HG03575 (cell line): ENCODE data around the gene ANKRD37.

Experiments used
- ATAC-seq: cut with Tn5 transposase; IDR thresholded peaks from one replicate; pipeline ENCODE4 v1.9.1; 2021; ENCODE audit not compliant: unreplicated experiment, insufficient number of reproducible peaks, low FRiP score; ENCODE audit errors: extremely low read depth

Gene ANKRD37

DNA sequence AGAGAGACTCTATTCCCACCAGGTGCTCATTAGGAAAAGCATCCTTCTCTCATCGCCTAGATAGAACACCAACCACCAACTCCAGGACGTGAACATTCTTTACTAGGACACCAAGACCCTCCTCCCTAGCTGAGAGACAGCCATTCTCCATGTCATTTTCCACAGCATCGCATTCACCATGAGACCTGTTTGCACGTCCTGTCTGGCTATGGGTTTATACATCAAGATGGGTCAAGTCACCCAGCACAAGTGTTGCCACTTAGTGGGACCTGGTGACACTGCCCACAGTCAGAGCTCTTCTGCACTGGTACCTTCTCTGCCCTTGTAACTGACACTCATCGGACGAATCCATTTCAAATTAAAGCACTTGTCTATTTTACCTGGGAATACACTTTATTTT, 18.4 kb upstream of the ANKRD37 start:
- ATAC-seq = no peak

DNA sequence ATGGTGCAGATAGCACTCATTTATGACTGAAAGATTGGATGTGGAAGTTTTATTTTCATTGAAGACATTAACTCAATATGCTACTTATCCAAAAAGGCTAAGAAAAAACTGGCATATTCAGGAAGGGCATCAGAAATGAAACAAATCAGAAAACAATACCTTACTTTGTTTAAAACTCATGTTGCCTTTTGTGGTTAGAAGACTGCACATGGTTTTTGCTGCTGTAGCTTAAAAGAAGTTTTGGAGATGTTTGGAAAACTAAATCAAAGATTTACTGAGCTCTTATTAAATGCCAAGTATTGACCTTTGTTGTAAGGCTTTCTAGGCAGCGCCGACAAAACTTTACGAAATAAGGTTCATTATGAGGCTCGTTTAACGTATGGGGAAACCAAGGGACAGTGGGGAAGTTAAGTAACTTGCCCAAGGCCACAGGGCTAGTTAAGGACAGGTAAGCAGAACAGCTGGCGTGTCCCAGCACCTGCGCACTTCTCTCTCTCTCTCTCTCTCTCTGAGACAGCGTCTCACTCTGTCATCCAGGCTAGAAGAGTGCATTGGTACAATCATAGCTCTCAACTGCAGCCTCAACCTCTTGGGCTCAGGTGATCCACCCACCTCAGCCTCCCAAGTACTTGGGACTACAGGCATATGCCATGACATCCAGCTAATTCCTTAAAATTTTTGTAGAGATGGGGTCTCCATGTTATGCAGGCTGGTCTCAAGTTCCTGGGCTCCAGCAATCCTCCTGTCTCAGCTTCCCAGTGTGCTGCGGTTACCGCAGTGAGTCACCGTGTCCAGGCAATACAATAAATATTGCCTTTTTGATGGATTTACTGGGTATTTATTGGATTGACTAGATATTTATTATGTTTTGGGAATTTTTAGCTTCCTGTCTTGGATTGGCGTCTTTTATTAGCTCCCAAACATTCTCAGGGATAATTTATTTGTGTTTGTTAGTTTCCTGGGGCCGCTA, 17.0 kb upstream of the ANKRD37 start:
- ATAC-seq = no peak

DNA sequence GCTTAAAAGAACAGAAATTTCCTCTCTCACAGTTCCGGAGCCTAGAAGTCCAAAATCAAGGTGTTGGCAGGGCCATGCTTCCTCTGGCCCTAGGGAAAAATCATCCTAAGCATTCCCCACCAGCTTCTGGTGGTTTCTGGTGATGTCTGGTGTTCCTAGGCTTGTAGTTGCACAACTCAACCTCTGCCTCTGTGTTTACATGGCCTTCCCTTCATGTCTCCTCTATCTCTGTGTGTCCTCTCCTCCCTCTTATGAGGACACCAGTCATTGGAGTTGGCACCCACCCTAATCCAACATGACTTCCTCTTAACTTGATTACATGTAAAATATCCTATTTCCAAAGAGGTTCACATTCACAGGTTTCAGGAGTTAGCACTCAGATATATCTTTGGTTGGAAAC, 16.3 kb upstream of the ANKRD37 start:
- ATAC-seq = no peak

GRCh38 chr4:185381288-185382196, 15.1 kb upstream of the ANKRD37 start:
- no peak for ATAC-seq

- ATAC-seq = no peak
Measured at GRCh38 chr4:185382754-185383153, 13.9 kb upstream of the ANKRD37 start.

DNA sequence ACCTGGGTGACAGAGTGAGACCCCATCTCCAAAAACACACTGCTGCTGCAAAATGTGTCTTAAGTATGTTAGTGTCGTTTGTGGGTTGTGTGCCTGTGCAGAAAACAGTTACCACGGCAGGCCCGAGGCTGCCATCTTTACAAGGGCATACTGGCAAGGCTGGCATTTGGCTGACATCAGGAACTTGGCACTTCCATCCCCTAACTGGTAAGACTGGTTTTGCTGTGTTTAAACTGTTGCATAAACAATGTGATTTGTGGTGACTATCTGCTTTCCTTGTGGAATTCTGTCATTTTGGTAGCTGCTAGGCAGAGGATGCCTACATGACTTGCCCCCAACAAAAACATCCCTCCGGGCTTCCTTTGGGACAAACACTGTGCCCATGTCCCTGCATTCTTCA, 13.2 kb upstream of the ANKRD37 start:
- ATAC-seq = no peak

DNA sequence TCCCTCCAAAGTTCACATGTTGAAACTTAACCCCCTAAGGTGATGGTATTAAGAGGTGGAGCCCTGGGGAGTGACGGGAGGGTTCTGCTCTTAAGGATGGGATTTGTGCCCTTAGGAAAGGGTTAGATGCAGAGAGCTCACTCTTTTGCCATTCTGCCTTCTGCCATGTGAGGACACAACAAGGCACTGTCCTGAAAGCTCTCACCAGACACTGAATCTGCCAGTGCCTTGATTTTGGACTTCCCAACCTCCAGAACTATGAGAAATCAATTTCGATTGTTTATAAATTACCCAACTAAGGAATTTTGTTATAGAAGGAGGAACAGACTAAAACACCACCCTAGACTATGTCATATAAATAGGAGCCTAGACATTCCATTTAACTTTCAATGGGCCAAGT, 12.6 kb upstream of the ANKRD37 start:
- no peak for ATAC-seq

- no peak for ATAC-seq
Measured at GRCh38 chr4:185384930-185385331, 11.7 kb upstream of the ANKRD37 start.

DNA sequence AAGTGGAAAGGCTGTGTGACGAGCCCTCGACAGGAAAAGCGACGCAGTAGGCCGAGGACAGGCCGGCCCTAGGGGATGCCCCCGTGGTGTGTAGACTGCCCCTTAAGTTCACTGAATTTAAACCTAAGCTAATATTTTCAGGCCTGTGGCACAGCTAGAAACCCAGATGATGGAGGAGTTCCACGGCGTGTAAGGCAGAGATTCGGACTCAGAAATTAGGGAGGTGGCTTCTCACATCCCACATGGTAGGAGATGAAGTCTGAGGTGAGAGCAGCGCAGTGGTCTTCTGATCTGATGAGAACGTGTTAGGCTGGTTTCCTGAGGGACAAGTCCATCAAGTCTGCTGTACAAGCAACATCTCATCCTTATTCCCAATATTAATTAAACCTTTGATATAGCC, 8.7 kb upstream of the ANKRD37 start:
- ATAC-seq = no peak

- ATAC-seq = no peak
Measured at GRCh38 chr4:185390941-185391340, 5.7 kb upstream of the ANKRD37 start.

GRCh38 chr4:185392156-185392555, 4.5 kb upstream of the ANKRD37 start:
- no peak for ATAC-seq

DNA sequence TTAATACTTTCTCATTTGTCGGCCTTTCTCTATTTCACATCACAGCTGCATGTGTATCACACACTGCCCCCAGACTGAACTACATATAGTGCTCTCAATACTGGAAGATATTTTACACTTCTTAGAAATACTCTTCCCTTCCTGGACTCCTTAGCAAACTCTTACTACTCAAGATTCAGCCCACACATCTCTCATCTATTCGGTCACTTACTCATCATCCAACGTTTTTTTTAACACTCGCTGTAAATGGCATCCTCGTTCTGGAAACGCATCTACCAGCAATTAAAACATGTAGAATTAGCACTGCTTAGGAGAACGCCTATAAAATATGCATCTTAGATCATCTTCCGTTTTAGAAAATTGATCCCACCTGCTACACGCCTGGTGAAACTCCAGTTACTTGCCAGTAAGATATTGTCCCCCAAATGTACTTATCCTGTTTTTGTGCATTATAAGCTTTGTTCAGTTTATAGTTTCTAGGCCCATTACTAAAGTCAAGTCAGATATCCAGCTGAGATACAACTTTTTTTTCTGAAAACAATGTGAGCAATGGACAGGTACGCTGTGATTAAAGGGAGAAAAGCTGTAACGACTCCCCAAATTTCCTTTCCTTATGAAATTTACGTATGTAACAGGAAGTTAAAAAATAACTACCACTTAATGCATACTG, 1.9 kb upstream of the ANKRD37 start:
- no peak for ATAC-seq

- ATAC-seq = no peak
Measured at GRCh38 chr4:185395238-185395955, 1.2 kb upstream of the ANKRD37 start, which contains the start of gene LRP2BP. Gene LRP2BP, minus strand, starts transcription at chr4:185395924. Its CDS starts 17,738 bp downstream, at chr4:185378186.

DNA sequence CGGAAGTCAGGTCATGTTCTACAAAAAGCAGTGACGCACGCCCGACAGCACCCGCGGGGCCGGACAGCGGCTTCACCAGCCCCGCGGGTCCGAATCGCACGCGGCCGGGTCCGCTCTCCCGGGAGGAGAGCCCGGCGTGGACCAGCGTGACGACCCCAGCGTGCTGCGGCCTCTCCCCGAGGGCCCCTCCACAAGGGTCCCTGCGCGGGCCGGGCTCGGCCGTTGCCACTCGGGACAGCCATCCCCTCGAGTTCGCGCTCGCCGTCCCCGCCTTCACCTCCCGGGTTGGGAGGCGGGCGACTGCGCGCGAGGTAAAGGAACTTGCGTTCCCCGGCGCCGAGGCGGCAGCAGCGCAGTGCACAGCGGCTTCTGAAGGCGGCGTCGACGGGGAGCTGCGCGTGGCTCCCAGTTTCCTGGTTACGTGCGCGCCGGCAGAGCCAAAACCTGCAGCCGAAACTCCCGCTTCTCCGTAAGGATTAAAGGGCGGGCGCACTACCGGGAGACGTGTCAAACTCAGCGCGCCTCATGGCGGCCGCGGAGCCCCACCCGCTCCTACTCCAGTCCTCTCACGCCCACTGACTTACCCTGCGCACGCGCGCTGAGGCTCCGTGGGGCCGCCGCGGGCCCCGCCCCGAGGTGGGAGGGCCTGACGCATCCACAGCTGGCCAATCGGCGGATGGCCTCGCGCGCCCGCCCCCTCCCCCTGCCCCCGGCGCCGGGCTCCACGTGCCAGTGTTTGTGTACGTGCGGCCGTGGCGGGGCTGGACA, 501 bp upstream of the ANKRD37 start:
- ATAC-seq = peak; percentile 39

DNA sequence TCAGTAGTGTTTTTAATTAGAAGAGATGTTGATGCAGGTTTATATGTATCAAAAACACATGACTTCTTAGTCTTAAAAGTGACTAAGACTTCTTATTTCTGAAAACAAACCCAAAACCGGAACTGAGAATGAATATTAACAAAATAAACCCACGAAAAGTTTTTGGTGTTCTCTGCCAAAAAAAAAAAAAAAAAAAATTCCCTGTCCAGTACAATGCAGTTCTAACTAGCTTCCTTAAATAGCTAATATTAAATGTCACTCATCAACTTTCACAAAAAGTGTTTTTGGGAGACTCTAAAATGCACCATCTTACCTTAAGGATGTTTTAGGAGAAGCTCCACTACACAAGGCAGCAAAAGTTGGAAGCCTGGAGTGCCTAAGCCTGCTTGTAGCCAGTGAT, 2.0 kb downstream of the ANKRD37 start:
- ATAC-seq = no peak

- ATAC-seq = no peak
Measured at GRCh38 chr4:185399466-185399865, 2.8 kb downstream of the ANKRD37 start.

DNA sequence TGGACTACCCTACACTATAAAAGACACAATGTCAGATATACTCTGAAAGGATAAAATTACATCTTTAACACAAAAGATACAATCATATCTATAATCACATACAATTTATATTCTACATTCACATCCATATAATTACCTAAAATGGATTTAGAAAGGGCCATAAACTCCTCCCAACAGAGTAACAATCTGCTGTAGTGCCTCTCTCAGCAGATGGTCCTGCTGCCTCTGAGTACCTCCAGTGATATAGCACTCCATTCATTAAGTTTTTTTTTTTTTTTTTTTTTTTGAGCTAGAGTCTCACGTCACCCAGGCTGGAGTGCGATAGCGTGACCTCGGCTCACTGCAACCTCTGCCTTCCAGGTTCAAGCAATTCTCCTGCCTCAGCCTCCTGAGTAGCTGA, 7.4 kb downstream of the ANKRD37 start:
- ATAC-seq = no peak
